CD4-positive, alpha-beta T cell treated with Interleukin-1 beta for 1 hour (primary cell): ENCODE data around the gene VARS1.
"Not testable (repeated sequence)": the region's sequence is repeated elsewhere in the genome, so short reads cannot be mapped to it uniquely, and the experiment has no call there.

ENCODE experiments used
- DNase-seq, 2 donors: peaks; one replicate each; pipeline ENCODE4 v3.0.0-alpha.2; 2020 to 2022

The VARS1 gene

DNA sequence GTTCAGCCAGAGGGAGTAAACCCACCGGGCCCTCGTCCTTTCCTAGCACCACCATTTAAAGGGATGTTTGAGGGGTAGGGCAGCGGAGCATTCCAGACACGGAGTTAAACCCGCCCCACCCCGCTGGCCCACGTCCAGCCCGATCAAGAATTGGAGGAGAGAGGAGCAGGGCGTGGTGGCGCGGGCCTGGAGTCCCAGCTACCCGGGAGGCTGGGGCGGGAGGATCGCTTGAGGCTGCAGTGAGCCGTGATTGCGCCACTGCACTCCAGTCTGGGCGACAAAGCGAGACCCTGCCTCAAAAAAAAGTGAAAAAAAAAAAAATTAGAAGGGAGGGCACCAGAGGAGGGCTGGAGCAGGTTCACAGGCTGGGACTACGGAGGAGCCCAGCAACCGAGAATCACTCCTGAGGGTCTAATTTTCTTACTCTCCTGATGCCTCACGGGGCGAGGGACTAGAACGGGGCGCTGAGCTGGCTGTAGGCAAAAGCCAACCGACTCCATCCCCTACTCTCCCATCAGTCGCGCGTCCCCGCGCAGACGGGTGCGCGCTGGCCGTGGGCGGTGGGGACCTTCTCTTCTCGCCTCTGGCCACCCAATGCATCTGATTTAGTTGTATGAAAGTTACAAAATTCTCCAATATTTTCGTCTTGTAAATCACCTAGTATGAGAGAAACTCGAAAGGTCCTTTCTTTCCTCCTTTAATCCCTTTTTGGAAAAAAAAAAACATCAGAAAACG is 25.9 kb upstream of the VARS1 start:
- no peak for DNase-seq

- not testable (repeated sequence) for DNase-seq
Measured at GRCh38 chr6:31820399-31820798, 24.8 kb upstream of the VARS1 start.

DNA sequence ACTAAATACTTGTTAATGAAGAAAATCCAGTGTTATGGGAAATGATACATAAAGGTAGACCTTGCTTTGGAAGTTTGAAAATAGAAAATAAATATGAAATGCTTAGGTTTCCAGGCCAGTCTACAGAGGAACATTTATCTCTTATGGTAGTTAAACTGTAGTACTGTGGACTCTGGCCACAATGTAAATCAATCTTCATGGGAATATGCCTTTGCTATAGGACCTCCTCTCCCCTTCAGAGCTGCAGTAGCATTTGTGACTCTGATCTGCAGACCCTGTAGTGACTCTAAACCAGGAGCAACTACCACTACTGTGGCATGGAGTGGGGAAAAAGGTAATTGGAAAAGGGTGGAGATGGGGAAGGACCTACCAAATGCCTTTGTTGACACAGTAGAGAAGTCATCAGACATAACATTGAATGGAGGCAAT is 24.3 kb upstream of the VARS1 start:
- DNase-seq, result no peak

- peak in 1 of 2 donors; percentile 27 for DNase-seq
Measured at GRCh38 chr6:31817929-31818511, 22.5 kb upstream of the VARS1 start.

GRCh38 chr6:31817133-31817928 is 21.8 kb upstream of the VARS1 start:
- peak in 1 of 2 donors; percentile 55 for DNase-seq

- peak; percentile 84 to 88 for DNase-seq
Measured at GRCh38 chr6:31815025-31815838, 19.7 kb upstream of the VARS1 start, which contains the start of the genes HSPA1A and HSPA1L. Gene HSPA1A (plus strand): TSS chr6:31815543. CDS start chr6:31815757, 214 bp downstream. Gene HSPA1L (minus strand): TSS chr6:31815283. CDS start chr6:31811972, 3,311 bp downstream.

GRCh38 chr6:31814677-31815024 is 19.1 kb upstream of the VARS1 start:
- peak; percentile 70 to 71 for DNase-seq

DNA sequence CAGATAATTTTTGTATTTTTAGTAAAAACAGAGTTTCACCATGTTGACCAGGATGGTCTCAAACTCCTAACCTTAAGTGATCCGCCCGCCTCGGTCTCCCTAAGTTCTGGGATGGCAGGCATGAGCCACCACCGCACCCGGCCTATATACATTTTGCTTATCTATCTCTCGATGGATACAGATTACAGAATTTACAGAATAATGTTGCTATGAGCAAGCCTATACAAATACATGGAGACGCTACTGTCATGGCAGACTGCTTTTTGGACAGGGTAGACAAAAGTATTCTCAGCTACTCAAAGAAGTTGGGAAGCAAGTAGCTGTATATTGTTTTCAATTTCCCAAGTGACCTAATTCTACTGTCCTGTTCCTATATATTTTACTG is 17.9 kb upstream of the VARS1 start:
- no peak for DNase-seq

- DNase-seq, result no peak
Measured at GRCh38 chr6:31811645-31812044, 16.1 kb upstream of the VARS1 start.

DNA sequence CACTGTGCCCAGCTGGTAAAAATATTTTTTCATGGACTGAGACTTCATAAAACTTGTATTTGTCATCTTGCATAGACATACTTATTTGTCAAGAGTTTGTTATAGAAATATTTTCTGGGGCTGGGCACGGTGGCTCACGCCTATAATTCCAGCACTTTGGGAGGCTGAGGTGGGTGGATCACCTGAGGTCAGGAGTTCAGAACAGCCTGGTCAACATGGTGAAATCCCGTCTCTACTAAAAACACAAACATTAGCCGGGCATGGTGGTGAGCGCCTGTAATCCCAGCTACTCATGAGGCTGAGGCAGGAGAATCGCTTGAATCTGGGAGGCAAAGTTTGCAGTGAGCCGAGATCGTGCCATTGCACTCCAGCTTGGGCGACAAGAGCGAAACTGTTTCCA is 13.0 kb upstream of the VARS1 start:
- not testable (repeated sequence) for DNase-seq

GRCh38 chr6:31806470-31807272 is 11.1 kb upstream of the VARS1 start, which contains the start of gene LSM2:
Gene LSM2 (minus strand): TSS chr6:31806966. CDS start chr6:31806757, 209 bp downstream.
- DNase-seq, result peak; percentile 96 to 98

DNA sequence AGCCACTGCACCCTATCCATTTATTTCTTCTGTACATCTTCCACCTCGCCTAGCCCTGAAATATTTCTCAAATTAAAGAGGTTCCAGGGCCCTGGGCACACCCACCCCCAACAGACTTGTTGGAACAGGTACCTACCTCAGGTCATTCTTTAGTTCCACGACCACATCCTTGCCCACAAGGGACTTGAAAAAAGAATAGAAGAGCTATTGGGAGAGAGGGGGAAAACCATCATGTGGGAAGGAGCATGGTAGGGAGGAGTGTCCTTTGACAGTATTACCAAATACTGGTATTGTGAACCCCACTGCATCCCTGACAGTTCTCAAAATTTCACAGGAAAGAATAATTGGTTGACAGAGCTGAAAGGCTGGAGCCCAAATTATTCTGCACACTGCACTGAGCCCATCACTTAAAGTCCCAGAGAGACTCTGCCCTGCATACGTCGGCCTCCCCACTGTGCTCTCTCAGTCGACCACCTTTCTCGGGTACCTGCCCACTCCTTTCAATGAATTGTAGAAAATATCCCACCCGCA is 10.5 kb upstream of the VARS1 start:
- DNase-seq, result no peak

GRCh38 chr6:31801031-31801927 is 5.7 kb upstream of the VARS1 start:
- not testable (repeated sequence) for DNase-seq

DNA sequence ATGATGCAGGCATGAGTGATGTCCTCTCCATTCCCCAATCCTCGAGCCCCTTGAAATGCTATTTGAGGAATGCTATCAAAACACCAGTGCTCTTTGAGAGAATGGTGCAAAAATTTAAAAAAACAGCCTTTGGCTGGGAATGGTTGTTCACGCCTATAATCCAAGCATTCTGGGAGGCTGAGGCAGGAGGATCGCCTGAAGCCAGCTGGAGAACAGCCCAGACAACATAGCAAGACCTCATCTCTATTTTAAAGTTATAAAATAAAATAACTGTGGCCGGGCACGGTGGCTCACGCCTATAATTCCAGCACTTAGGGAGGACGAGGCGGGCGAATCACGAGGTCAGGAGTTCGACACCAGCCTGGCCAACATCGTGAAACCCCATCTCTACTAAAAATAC is 4.2 kb upstream of the VARS1 start:
- no peak for DNase-seq

DNA sequence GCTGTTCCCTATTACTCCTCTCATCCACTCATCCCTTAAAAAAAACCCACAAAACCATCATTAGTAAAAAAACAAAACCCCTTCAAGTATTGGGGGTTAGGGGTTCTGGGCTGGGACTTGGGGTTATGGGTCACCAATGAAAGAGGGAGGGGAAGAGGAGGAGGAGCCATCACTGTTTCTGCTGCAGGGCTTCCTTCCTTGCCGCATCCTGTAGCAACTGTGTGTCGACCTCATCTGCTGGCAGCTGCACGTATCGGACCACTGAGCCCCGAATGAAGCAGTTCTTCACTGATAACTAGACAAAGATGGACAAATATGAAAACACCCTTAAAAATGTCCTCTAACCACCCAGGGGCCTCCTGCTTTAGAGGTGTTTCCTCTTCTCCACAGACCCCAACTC is 2.0 kb upstream of the VARS1 start:
- DNase-seq, result peak; percentile 51 to 58

DNA sequence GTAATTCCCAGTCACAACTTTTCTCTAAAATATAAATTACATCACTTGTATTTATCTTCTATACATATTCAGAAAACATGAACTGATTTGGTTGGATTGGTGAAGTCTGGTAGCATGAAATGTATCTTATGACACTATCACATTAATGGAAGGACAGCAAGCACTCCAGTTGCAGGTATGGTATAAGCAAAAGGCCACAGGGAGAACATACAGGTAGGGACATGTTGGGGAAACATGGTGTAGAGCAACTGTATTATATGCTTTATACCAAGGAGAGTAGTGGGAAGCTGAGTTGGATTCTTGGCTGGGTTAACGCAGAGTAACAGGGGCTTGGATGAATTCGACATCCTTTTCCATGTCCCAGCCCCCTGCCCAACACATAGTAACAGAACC is 1.4 kb upstream of the VARS1 start:
- DNase-seq, result no peak

- DNase-seq, result no peak
Measured at GRCh38 chr6:31794866-31795615, 511 bp downstream of the VARS1 start.

GRCh38 chr6:31794294-31794865 is 1.2 kb downstream of the VARS1 start:
- no peak for DNase-seq

DNA sequence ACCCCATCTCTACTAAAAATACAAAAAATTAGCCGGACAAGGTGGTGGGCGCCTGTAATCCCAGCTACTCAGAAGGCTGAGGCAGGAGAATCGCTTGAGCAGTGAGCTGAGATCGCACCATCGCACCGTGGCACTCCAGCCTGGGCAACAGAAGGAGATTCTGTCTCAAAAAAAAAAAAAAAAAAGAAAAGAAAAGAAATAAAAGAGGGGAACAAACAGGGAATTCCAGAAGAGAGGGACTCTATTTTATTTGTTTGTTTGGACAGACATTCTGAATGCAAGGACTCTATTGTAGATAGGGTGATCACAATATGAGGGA is 1.7 kb downstream of the VARS1 start:
- not testable (repeated sequence) for DNase-seq
